Coronary artery (tissue), 2 donors: Measurements from ENCODE around the gene ISYNA1.

Experiments used
- DNase-seq: peaks from one replicate; pipeline ENCODE4 v3.0.0-alpha.2; 2017; ENCODE audit warnings: low spot score
- H3K27ac ChIP-seq, 2 donors: fragments of 200-600 bp; sonication (generic); one replicate each; pipeline ENCODE4 v1.5.1; 2016 to 2019
- H3K4me3 ChIP-seq: fragments of 200-600 bp; sonication (generic); 2 replicates; pipeline ENCODE4 v1.5.1; 2016; ENCODE audit warnings: mild to moderate bottlenecking, moderate library complexity
- TF ChIP-seq, protein P1 (sequence below): fragments of 200-600 bp; sonication (generic); IDR thresholded peaks from one replicate; pipeline ENCODE4 v1.5.1; 2019; ENCODE audit warnings: antibody characterized with exemption

Gene ISYNA1

DNA sequence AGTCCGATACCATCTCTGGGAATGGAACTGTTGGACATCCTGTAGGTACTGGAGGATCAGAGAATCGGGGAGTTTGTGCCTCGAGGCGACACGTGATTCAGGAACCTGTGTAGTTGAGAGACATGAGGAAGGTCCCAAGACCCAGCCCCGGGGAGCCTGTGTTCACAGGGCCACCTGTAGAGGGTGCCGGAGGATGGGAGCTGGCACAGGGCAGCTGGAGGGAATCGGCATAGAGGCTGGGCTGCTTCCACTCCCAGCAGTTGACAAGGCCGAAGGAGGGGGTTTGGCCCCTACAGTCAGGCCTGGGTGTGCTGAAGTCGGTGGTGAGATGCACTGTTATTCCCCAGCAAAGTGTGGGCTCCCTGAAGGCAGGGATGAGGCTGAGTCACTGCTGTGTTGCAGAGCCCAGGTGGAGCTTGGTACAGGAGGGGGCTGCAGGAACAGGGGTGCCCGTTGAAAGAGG lies 2.5 kb upstream of the ISYNA1 start:
- TF ChIP-seq, protein P1, sequence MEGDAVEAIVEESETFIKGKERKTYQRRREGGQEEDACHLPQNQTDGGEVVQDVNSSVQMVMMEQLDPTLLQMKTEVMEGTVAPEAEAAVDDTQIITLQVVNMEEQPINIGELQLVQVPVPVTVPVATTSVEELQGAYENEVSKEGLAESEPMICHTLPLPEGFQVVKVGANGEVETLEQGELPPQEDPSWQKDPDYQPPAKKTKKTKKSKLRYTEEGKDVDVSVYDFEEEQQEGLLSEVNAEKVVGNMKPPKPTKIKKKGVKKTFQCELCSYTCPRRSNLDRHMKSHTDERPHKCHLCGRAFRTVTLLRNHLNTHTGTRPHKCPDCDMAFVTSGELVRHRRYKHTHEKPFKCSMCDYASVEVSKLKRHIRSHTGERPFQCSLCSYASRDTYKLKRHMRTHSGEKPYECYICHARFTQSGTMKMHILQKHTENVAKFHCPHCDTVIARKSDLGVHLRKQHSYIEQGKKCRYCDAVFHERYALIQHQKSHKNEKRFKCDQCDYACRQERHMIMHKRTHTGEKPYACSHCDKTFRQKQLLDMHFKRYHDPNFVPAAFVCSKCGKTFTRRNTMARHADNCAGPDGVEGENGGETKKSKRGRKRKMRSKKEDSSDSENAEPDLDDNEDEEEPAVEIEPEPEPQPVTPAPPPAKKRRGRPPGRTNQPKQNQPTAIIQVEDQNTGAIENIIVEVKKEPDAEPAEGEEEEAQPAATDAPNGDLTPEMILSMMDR: no peak
- DNase-seq: no peak
- no peak overlapping the region for H3K4me3 ChIP-seq
- H3K27ac ChIP-seq: peak overlapping the region in 1 of 2 donors; percentile 95

DNA sequence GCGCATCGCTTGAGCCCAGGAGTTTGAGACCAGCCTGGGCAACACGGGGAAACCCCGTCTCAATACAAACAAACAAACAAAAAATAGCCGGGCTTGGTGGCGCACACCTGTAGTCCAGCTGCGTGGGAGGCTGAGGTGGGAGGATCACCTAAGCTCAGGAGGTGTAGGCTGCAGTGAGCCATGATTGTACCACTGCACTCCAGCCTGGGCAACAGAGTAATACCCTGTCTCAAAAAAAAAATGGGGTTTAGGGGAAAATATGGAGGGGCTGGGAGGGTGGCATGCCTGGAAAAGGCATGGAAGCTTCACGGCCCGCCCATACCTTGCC lies 1.9 kb upstream of the ISYNA1 start:
- TF ChIP-seq, protein P1: no peak
- no peak for DNase-seq
- no peak overlapping the region for H3K4me3 ChIP-seq
- peak overlapping the region in 1 of 2 donors; percentile 95 for H3K27ac ChIP-seq

DNA sequence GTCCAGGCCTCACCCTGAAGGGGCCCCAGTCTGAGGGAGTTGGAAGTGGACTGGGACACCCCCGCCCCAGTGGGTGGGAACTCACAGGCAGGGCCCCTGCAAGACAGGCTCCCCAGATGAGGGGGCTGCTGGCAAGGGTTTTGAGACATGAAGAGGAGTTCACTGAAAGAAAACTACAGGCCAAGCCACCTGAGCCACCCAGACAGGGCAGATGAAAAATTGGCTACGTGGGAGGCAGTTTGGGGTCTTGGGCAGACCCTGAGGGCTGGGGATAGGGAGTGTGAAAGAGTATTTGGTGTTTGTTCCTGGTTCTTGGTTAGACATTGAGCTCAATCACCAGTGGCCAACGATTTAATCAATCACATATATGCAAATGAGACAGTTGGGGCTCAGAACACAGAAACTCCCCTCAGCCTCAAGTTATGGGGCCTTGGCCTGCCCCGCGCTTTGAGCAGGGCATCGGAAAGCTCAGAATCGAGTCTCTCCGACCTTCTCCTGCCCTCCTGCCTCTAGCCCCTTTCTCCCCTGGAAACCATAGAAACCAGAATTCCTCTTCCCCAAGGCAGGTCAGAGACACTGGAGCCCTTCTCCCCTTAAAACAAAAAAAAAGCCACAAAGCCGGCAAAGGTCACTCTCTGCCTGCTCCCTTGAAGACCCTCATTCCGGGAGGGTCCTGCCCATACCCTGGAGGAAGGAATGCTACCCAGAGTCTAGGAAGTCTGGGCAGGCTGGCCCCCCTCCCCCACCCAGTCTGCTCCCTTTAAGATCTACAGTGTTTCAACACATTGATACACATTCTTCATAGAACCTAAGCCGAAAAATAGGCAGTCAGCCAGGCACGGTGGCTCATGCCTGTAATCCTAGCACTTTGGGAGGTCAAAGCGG lies 1.3 kb upstream of the ISYNA1 start:
- TF ChIP-seq, protein P1: no peak
- no peak overlapping the region for H3K4me3 ChIP-seq
- no peak for DNase-seq
- peak overlapping the region; percentile 90 to 95 for H3K27ac ChIP-seq

DNA sequence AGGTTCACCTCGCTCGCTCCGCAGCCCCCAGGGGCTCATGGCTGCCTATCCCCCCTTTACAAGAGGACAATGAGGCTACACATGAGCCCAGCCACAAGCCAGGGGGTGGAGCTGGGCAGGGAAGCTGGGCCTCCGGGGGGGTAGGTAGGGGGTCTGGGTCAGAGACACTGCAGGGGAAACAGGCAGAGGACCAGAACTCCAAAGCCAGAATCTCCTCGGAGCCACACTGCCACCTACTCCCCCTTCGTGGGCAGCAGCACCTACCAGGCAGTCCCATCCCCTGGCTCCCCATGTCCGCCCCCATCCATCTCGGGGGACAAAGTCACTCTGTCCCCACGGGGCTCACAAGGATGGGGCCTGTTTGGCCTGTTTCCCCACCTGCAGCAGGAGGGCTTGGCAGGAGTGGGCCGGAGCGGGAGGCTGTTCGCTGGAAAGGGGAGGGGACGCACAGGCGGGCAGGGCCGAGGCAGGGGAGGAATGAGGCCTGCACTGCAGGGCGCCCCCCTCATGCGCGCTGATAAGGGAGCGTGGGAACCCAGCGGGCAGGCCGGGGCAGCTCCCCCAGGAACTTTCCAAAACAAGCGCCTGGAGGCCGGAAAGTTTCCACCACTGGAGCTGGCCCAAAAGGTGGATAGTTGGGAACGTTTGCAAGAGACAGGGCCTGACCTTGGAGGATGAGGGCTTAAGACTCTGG lies 545 bp upstream of the ISYNA1 start:
- Histone ChIP-seq H3K4me3 (peak overlapping the region; percentile 86), H3K27ac (peak overlapping the region; percentile 90 to 95)
- peak; percentile 93 for DNase-seq
- TF ChIP-seq, protein P1: no peak

DNA sequence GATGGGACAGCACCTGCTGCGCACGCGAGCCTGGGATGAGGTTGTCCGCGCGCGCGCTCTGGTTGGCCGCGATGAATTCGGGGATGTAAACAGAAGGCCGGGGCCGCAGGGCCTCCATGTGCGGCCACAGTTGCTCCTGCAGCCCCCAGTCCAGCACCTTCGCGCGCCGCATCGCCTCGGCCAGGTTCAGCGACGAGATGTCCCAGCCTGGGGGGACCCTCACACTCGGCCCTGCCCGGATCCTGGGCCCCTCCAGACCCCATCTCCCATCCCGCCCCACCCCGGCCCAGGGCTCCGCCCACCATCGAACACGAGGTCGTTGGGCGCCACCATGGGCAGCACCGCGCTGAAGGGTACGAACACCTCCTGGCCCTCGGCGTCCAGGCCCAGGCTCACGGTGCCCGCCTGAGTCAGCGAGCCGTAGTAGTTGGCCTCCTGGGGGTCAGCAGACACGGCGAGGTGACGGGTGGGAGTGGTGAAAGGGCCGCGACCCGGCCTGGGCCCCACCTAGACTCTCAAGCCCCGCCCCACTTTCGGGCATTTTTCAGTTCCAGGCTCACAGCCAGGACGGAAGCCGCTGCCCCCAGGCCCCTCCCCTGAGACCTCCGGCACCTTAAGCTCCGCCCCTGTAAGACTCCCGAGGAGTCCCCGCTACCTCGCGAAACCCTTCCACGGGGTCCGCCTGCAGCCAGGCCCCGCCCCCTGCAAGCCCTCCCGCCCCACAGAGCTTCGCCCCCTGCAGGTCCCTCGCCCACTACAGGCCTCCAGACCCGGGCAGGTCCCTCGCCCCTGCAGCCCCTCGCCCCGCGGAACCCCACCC lies 1.1 kb downstream of the ISYNA1 start:
- peak overlapping the region; percentile 90 to 95 for H3K27ac ChIP-seq
- TF ChIP-seq, protein P1: no peak
- peak overlapping the region; percentile 86 for H3K4me3 ChIP-seq
- peak; percentile 92 for DNase-seq

DNA sequence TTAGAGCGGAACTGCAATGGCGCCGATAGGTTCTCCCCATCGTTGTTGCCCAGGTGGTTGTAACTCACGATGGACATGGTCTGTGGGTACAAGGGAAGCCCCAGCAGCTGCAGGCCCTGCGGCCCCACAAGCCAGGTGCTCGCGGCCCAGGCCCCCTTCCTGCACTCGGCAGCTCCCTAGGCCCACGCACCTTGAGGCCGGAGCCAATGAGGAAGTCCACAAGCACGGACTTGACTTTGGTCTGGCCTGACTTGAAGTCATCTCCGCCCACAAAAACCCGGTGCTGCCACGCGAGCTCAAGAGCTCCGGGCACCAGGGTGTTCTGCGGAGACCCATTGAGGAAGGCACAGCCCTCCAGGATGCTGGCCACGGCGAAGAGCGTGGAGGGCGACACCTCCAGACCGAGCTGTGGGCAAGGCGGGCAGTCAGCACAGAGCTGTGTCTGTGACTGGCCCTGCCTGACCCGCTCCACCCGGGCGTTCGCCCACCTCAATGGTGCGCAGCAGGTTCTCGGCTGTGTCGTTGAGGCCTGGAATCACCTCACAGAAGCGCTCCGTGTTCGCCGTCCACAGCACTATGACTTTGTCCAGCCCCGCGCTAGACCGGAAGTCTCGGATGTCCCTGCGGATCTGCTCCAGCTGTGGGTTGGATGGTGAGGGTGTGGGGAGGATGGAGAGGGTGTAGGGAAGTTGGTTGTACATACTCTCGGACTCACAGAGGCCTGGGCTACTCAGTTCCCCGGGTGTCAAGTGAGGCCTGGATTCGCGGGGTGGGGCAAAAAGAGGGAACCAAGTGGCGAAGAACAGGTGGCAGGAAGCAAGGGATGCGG lies 1.9 kb downstream of the ISYNA1 start:
- H3K27ac ChIP-seq: peak overlapping the region in 1 of 2 donors; percentile 95
- DNase-seq: no peak
- TF ChIP-seq, protein P1: no peak
- peak overlapping the region; percentile 86 for H3K4me3 ChIP-seq
